Breast epithelium (tissue), 3 donors: Measurements from ENCODE around the gene PLCB2.

Source experiments
- POLR2A ChIP-seq: fragments of 450-650 bp; IDR thresholded peaks from one replicate; pipeline ENCODE4 v1.6.1; 2016; ENCODE audit warnings: antibody characterized with exemption, mild to moderate bottlenecking, moderate library complexity
- POLR2AphosphoS5 ChIP-seq, 3 donors: sonication (generic); formaldehyde crosslinking; IDR thresholded peaks; one replicate each; pipeline ENCODE4 v1.6.1; 2017; ENCODE audit warnings: antibody characterized with exemption in 3 of 3
- TF ChIP-seq, protein P1 (sequence below), 3 donors: fragments of 450-650 bp; IDR thresholded peaks; one replicate each; pipeline ENCODE4 v1.5.1; 2016 to 2017; ENCODE audit warnings: antibody characterized with exemption in 3 of 3, mild to moderate bottlenecking in 3 of 3, moderate library complexity in 3 of 3

- TF ChIP-seq, protein P1, sequence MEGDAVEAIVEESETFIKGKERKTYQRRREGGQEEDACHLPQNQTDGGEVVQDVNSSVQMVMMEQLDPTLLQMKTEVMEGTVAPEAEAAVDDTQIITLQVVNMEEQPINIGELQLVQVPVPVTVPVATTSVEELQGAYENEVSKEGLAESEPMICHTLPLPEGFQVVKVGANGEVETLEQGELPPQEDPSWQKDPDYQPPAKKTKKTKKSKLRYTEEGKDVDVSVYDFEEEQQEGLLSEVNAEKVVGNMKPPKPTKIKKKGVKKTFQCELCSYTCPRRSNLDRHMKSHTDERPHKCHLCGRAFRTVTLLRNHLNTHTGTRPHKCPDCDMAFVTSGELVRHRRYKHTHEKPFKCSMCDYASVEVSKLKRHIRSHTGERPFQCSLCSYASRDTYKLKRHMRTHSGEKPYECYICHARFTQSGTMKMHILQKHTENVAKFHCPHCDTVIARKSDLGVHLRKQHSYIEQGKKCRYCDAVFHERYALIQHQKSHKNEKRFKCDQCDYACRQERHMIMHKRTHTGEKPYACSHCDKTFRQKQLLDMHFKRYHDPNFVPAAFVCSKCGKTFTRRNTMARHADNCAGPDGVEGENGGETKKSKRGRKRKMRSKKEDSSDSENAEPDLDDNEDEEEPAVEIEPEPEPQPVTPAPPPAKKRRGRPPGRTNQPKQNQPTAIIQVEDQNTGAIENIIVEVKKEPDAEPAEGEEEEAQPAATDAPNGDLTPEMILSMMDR (IDR thresholded peaks at IDR 0.05) = no peak
- TF ChIP-seq POLR2A (no peak), POLR2AphosphoS5 (IDR thresholded peaks at IDR 0.05) (no peak)
Observed at GRCh38 chr15:40255033-40255432, 52.7 kb downstream of the PLCB2 start.
